ENCODE measurements around the gene EXOSC1.
"Not testable (repeated sequence)": the region's sequence is repeated elsewhere in the genome, so short reads cannot be mapped to it uniquely, and the experiment has no call there.

Gene EXOSC1

DNA sequence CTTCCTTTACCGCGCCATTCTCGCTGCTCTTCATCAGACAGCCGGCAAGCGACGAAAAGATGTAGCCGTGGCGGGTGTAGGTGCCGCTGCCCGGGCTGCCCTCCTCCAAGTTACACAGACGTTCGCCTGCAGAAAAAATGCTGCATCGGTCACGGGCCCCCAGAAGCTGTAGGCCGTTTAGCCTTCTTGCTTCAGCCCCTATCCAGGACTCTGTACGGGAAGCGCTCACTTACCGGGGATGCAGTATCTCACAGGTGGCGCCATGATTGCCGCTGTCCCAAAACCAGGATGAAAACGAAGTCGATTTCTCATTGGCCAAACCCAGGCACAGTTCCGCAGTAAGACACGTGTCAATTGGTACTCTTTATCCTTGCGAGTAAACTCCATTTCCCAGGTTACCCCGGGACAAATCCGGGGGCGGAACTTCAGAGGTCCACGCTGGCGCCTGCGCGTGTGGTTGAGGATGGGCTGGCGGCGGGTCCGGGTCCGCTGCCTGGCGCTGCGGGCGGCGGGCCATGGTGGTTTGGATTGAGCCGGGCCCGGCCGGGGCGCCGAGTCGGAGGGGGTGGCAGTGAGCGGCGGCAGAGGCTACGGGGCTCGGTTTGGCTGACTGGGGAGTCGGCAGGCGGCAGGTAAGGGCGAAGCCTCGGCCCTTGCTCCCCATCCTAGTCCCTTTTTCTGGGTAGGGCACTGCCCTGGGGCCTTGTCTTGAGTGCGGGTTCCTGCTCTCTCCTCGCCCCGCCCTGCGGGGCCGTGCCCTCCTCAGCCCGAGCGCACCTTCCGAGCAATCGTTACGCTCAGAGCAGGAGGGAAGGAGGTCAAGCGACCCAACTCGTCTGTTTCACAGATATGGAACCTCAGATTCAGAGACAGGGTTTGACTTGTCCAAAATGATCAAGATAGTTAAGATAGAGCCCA is at the start of gene EXOSC1, which contains the start of gene ZDHHC16:
TSS of gene EXOSC1 (minus strand) at position 285 of the 918 bp plus-strand sequence. CDS start at position 264, 21 bp downstream.
TSS of gene ZDHHC16 (plus strand) at position 454 of the 918 bp plus-strand sequence. CDS start 5,501 bp downstream, outside the sequence.
- DNase-seq: peak; percentile 90

- no peak for DNase-seq
Observed at GRCh38 chr10:97494863-97495506, 49.2 kb upstream of the EXOSC1 start.

GRCh38 chr10:97494151-97494550 is 48.3 kb upstream of the EXOSC1 start:
- DNase-seq: no peak

- DNase-seq: no peak
Observed at GRCh38 chr10:97490592-97490991, 44.8 kb upstream of the EXOSC1 start.

DNA sequence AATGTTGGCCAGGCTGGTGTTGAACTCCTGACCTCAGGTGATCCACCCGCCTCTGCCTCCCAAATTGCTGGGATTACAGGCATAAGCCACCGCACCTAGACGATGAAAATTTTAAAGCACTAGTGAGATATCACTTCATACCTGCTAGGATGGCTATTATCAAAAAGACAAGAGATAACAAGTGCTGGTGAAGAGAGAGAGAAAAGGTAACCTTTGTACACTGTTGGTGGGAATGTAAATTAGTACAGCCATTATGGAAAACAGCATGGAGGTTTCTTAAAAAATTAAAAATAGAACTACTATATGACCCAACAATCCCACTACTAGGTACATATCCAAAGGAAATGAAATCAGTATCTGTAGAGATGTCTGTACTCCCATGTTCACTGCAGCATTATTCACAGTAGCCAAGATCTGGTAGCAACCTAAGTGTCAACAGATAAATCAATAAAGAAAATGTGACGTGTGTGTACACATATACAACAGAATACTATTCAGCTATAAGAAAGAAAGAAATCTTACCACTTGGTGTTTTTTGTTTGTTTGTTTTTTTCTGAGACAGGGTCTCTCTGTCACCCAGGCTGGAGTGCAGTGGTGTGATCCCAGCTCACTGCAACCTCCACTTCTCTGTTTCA is 40.0 kb upstream of the EXOSC1 start:
- DNase-seq: no peak

DNA sequence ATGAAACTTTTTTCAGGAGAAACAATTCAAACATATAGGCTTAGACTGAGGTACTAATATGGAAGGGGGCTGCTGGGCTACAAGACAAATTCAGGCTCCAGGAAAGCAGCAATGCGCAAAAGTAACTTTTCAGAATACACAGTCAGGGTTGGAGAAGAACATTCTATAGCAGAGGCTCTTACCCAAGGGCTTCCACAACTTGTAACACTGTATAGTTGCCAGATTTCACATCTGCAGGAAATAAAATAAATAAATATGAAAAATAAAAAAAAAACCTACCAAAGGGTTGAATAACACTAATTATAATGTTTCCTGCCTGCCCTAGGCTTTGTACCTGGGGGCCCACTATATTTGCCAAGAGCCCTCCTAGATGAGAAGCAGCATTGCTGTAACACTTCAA is 38.1 kb upstream of the EXOSC1 start:
- DNase-seq: no peak

DNA sequence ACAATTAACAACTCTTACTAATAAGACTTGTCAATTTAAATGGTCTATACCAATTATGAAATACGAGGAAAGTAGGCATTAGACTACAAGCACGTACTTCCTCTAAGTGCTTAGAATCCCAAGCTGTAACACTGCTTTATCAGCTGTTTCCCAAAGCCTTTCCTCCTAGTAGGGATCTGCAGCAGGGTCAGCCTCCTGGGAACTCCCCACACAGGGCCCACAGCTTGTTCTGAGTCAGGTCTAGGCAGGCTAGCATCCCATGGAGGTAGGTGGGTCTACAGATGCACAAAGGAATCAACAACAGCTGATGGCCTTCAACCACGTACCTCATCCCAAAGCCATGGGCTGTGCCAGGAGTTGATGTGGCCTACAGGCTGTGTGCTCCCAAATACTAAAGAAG is 37.7 kb upstream of the EXOSC1 start:
- no peak for DNase-seq

- no peak for DNase-seq
Observed at GRCh38 chr10:97482381-97482780, 36.6 kb upstream of the EXOSC1 start.

GRCh38 chr10:97481071-97481470 is 35.3 kb upstream of the EXOSC1 start:
- DNase-seq: no peak

GRCh38 chr10:97479939-97480338 is 34.1 kb upstream of the EXOSC1 start:
- no peak for DNase-seq

- not testable (repeated sequence) for DNase-seq
Observed at GRCh38 chr10:97479410-97479809, 33.6 kb upstream of the EXOSC1 start.

GRCh38 chr10:97475936-97476594 is 30.3 kb upstream of the EXOSC1 start:
- no peak for DNase-seq

GRCh38 chr10:97474918-97475317 is 29.1 kb upstream of the EXOSC1 start:
- DNase-seq: no peak

- not testable (repeated sequence) for DNase-seq
Observed at GRCh38 chr10:97468781-97469180, 23.0 kb upstream of the EXOSC1 start.

GRCh38 chr10:97468162-97468561 is 22.4 kb upstream of the EXOSC1 start:
- DNase-seq: no peak

DNA sequence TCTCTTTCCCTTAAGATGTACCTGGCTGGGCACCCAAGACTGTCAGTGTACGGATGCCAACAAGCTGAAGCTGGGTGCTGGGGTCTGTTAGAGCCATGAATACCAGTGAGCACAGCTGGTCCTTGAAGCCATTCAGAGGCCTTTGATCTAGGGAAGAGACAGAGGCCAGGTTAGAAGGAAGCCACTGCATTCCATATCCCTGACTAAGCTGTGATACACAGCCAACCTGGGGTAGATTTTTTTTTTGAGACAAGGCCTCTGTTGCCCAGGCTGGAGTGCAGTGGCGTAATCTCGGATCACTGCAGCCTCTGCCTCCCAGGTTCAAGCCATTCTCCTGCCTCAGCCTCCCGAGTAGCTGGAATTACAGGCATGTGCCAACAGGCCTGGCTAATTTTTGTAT is 20.9 kb upstream of the EXOSC1 start:
- no peak for DNase-seq

GRCh38 chr10:97465982-97466381 is 20.2 kb upstream of the EXOSC1 start:
- DNase-seq: no peak

GRCh38 chr10:97464226-97464625 is 18.4 kb upstream of the EXOSC1 start:
- DNase-seq: no peak

GRCh38 chr10:97463363-97464132 is 17.7 kb upstream of the EXOSC1 start:
- peak; percentile 30 for DNase-seq

DNA sequence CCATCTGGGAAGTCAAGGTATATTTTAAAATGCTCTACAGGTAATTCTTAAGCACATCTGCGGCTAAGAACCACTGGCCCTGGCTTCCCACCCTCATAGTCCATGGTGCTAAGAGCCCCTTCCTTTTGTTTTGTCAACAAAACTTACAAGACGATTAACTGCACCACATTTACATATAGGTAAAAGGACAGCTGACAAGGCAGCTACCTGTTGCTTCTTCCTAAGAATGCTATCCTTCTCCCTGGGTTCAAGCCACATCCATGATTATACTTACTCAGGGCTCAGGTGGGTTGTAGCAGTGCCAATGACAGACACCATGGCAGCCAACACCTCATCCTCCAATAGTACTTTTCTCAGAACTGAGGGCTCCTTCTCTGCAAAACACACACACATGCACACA is 16.5 kb upstream of the EXOSC1 start:
- no peak for DNase-seq

DNA sequence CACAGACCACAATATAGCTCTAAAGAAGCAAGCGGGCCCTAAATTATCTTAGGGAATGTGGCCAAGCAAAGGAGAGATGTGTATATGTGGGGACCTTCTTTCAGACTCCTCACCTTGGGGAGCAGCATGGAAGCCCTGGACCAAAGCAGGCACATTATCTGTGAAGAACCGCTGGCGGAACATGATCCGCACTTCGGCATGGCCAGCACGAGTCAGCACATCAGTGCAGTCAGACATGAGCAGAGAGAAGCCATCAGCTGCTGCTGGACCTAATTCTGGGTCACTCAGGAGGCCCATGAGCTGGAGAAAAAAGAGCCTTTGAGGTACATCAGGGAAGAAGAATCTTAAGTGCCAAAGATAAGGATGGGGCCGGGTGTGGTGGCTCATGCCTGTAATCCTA is 14.1 kb upstream of the EXOSC1 start:
- DNase-seq: no peak

GRCh38 chr10:97459111-97459510 is 13.3 kb upstream of the EXOSC1 start:
- DNase-seq: no peak
